GM19043 (cell line): Measurements from ENCODE around the gene SOX9.

Source experiments
- ATAC-seq: cut with Tn5 transposase; IDR thresholded peaks from one replicate; pipeline ENCODE4 v1.9.1; 2021; ENCODE audit warnings: low read depth; ENCODE audit not compliant: unreplicated experiment

Gene SOX9

GRCh38 chr17:72120642-72121163 is at the start of gene SOX9:
TSS of gene SOX9 (plus strand) at chr17:72121020. CDS start at chr17:72121392, 372 bp downstream.
- peak; percentile 79 for ATAC-seq

DNA sequence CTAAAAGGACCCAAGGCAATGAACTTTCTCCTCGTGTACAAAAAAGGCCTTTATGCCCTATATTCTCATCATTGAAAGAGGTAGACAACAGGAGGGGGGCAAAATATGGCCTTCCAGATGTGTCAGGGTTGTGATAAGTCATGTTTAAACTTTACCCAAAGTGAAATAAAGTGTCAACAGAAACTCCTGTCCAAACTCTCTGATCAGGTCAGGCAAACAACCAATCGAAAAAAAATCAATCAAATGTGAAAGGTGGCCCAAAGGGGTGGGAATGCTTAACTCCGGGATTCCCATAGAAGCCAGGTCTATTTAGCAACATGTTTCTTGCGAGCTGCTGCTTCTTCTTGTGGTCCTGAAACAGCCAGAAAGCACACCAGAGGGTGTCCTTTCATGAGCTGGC is 49.5 kb upstream of the SOX9 start:
- no peak for ATAC-seq

- ATAC-seq, result no peak
These were observed 44.7 kb upstream of the SOX9 start for GRCh38 chr17:72075995-72076677.

- ATAC-seq, result no peak
These were observed 44.2 kb upstream of the SOX9 start for GRCh38 chr17:72076678-72077030.

DNA sequence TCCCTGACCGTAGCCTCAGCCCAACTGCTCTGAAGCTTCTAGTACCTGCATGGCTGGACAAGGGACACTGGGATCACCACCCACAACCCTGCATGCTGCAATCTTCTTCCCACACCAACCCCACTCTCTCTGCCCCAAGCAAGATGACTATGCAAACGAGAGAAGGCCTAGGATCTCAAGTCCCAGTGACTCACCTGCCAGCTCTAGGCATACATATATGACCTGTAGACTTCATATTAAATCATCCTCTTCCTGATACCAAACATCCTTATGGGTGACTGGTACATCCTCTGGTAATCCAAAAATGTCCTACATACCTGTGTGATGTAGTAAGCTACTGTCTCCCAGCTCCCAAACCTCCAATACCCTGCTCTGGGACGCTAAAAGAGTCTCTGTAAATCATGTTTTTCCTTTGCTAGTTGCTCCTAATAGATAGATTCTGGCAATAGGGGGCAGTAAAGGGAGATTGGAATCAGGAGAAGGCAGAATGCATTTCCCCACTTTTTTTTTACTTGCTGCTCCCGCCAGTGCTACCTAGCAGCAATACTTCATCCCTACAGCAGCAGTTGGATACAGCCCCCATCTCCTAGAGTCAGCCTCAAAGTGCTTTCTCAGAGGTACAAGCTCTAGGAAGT is 43.4 kb upstream of the SOX9 start:
- no peak for ATAC-seq

DNA sequence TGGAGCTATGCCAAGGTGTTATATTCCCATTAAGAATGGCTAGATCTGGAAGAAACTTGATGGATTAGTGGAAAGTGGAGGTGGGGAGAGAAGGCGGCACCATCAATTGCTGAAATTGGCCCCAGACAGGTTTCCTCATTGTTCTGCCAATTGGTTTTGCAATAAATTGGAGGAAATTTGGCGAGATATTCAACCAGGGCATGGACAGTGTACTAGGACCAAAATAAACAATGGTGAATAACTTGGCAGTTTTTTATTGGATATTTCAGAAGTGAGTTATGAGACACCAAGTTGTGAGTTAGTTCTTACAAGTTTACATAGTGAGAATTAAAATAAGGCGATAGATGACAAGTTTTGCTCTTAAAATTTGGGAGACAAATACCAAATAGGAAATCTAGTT is 41.1 kb upstream of the SOX9 start:
- ATAC-seq, result no peak

- no peak for ATAC-seq
These were observed 32.9 kb upstream of the SOX9 start for GRCh38 chr17:72087876-72088275.

GRCh38 chr17:72089453-72089987 is 31.3 kb upstream of the SOX9 start:
- ATAC-seq, result no peak

DNA sequence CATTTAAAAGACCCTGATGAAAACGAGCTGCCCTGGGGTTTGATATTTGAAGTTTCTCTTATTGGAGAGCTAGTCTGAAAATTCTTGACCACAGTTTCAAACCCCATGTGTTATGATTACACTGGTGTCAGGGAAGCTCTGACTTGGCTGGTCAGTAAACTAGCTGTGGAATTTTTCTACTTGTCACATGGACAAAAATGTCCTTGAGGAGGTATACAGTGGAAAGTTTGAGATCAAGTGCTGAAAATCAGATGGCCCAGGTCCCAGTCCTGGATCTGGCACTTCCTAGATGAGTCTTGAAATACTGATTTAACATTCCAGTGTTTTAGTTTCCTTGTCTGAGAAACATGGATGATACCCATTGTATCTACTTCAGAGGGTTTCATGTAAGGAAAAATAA is 30.7 kb upstream of the SOX9 start:
- no peak for ATAC-seq

- no peak for ATAC-seq
These were observed 28.0 kb upstream of the SOX9 start for GRCh38 chr17:72092710-72093322.

GRCh38 chr17:72093707-72094106 is 27.1 kb upstream of the SOX9 start:
- ATAC-seq, result no peak

- no peak for ATAC-seq
These were observed 25.5 kb upstream of the SOX9 start for GRCh38 chr17:72095316-72095715.

DNA sequence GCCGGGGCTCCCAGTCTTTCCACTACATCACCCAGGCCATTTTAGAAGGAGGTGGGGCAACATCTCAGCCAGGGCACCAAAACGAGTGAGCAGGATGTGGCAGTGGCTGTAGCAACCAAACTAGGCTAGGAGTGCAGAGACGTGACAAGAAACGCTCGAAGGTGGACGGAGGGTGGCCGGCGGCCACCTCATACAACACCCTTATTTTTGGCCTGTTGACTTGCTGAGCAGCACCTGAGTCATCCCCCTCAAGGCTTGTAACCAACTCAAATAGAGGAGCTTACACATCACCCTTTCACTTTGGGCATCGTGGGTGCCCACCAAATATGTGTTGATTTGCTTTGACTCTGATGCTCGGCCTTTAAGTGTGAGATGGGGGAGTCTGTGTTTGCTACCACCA is 23.7 kb upstream of the SOX9 start:
- ATAC-seq, result no peak

- no peak for ATAC-seq
These were observed 20.9 kb upstream of the SOX9 start for GRCh38 chr17:72099919-72100318.

DNA sequence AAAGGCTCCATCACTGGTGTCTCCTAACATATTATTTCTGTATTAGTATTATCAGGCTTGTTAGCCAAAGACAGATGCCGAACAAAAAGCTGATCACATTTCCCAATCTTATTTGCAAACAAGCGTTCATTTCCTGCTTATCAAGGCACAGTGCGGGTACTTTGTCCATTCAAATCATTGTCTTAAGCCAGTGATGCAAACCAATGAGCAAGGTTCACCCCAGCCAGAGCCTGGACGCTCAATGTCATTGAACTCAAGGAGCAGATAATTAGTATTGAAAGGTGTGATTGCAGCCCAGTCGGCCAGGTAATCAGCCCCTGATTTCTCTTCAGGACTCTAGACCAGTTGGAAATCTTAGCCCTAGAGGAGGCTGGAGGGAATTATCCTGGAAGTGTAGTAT is 20.4 kb upstream of the SOX9 start:
- ATAC-seq, result no peak

- ATAC-seq, result no peak
These were observed 19.3 kb upstream of the SOX9 start for GRCh38 chr17:72101526-72101925.

DNA sequence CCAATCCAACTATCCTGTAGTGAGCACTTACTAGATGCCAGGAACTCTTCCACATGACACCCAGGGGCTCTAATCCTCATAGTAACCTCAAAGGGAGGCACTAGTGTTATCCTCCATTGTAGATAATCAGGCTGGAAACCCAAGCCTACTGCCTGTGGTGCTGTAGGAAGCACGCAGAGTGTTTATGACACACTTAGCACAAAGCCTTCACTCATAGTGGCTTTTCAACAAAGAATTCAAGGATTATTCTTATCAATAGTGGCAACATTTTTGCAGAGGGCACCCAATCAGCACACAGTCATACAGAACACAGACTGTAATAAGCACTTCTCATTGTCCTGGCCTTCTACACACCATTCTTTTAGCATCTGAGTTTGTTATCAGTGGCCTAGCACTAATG is 18.5 kb upstream of the SOX9 start:
- ATAC-seq, result no peak

DNA sequence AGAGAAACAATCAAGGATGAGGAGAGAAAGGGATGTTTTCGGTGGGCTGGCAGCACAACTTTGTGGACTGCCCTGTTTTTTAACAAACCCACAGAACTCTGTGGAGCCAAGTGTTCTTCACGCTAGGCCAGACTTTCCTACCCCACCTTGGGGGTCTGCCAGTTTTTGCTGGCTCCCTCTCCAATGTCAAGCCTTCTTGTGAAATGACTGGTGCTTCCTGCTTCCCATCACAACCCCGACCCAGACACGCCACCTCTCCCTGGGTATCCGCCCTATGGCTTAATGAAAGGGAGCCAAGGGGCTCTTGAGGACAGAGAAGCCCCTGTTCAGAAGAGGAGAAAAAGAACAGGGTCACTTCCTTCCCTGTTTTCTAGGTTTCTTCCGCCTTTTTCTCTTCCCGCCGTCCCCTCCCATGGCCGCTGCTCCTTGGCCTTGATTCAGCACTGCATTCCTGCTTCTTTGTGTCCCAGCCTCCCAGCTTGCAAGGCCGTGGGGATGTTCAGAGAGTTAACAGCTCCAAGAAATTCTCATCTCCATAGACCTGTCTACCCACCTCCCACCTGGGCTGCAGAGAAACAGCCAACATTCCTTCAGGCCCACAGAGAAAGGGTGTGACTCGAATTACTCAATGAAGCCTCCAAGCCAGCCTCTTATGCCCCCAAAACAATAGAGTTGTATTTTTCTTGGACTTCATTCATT is 16.5 kb upstream of the SOX9 start:
- no peak for ATAC-seq

DNA sequence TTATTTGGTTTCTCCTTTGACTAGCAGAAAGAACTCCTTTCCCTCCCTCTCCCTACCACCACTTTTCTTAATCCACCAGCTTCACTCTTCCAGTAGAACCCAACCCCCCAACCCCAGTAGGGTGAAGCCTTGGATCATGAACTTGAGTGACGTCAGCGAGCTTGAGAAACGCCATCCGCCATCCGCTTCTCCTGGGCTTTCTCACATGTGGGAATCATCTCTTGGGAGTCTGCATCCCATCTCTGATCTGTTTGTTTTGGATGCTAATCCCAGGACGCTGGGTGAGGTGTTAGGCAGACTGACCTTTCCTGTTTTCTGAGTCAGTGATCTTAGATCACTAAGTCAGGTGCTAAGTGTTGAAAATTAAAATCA is 16.0 kb upstream of the SOX9 start:
- ATAC-seq, result no peak

- no peak for ATAC-seq
These were observed 13.7 kb upstream of the SOX9 start for GRCh38 chr17:72107100-72107499.
